ENCODE data around the gene PCDHB13.
"Not testable (repeated sequence)": the region's sequence is repeated elsewhere in the genome, so short reads cannot be mapped to it uniquely, and the experiment has no call there.

- not testable (repeated sequence) for TF ChIP-seq EZH2 (IDR thresholded peaks at IDR 0.05; ENCODE audit: borderline replicate concordance, low read depth, low read length, severe bottlenecking); CTCF (IDR thresholded peaks at IDR 0.05; ENCODE audit: borderline replicate concordance, extremely low read depth, low read length, poor library complexity, severe bottlenecking)
Measured at GRCh38 chr5:141246971-141247370, 33.3 kb downstream of the PCDHB13 start.
